ENCODE measurements around the gene SLC17A8.

SLC17A8 gene

GRCh38 chr12:100391856-100392255 lies 35.0 kb downstream of the SLC17A8 start:
- Histone ChIP-seq H3K4me3 (ENCODE audit: low read depth, low read length) (no peak overlapping the region), H3K4me1 (ENCODE audit: control insufficient read depth, insufficient read depth, low read length, unreplicated experiment) (no peaks in the 10 kb centered on the region), H3K36me3 (ENCODE audit: insufficient read depth, low read length) (no peaks in the 10 kb centered on the region), H3K27me3 (ENCODE audit: insufficient read depth, low read length) (peaks cover 24% of the 10 kb centered on the region), H3K79me2 (ENCODE audit: control insufficient read depth, insufficient read depth, low read length, unreplicated experiment) (no peaks in the 10 kb centered on the region), H2AFZ (ENCODE audit: low read length, unreplicated experiment) (no peak overlapping the region), H3K27ac (ENCODE audit: low read depth, low read length) (no peak overlapping the region)

GRCh38 chr12:100393200-100393599 lies 36.3 kb downstream of the SLC17A8 start:
- H3K4me1 ChIP-seq (ENCODE audit: control insufficient read depth, insufficient read depth, low read length, unreplicated experiment) = no peaks in the 10 kb centered on the region
- peaks cover 11% of the 10 kb centered on the region; the same call in 1 of the 2 replicates for H3K27me3 ChIP-seq (ENCODE audit: insufficient read depth, low read length)
- H2AFZ ChIP-seq (ENCODE audit: low read length, unreplicated experiment) = no peak overlapping the region
- no peaks in the 10 kb centered on the region for H3K36me3 ChIP-seq (ENCODE audit: insufficient read depth, low read length)
- no peak overlapping the region for H3K4me3 ChIP-seq (ENCODE audit: low read depth, low read length)
- no peak overlapping the region for H3K27ac ChIP-seq (ENCODE audit: low read depth, low read length)
- H3K79me2 ChIP-seq (ENCODE audit: control insufficient read depth, insufficient read depth, low read length, unreplicated experiment) = no peaks in the 10 kb centered on the region

GRCh38 chr12:100395811-100396210 lies 38.9 kb downstream of the SLC17A8 start:
- H3K79me2 ChIP-seq (ENCODE audit: control insufficient read depth, insufficient read depth, low read length, unreplicated experiment) = no peaks in the 10 kb centered on the region
- H3K27ac ChIP-seq (ENCODE audit: low read depth, low read length) = no peak overlapping the region
- no peak overlapping the region for H2AFZ ChIP-seq (ENCODE audit: low read length, unreplicated experiment)
- H3K4me3 ChIP-seq (ENCODE audit: low read depth, low read length) = no peak overlapping the region
- no peaks in the 10 kb centered on the region for H3K4me1 ChIP-seq (ENCODE audit: control insufficient read depth, insufficient read depth, low read length, unreplicated experiment)
- no peaks in the 10 kb centered on the region for H3K27me3 ChIP-seq (ENCODE audit: insufficient read depth, low read length)
- no peaks in the 10 kb centered on the region for H3K36me3 ChIP-seq (ENCODE audit: insufficient read depth, low read length)

GRCh38 chr12:100398307-100398706 lies 41.4 kb downstream of the SLC17A8 start:
- Histone ChIP-seq H3K36me3 (ENCODE audit: insufficient read depth, low read length) (no peaks in the 10 kb centered on the region), H3K79me2 (ENCODE audit: control insufficient read depth, insufficient read depth, low read length, unreplicated experiment) (no peaks in the 10 kb centered on the region), H3K4me1 (ENCODE audit: control insufficient read depth, insufficient read depth, low read length, unreplicated experiment) (peaks cover 8% of the 10 kb centered on the region), H3K27me3 (ENCODE audit: insufficient read depth, low read length) (no peaks in the 10 kb centered on the region), H3K27ac (ENCODE audit: low read depth, low read length) (no peak overlapping the region), H3K4me3 (ENCODE audit: low read depth, low read length) (no peak overlapping the region), H2AFZ (ENCODE audit: low read length, unreplicated experiment) (no peak overlapping the region)

GRCh38 chr12:100399095-100399494 lies 42.2 kb downstream of the SLC17A8 start:
- Histone ChIP-seq H3K27ac (ENCODE audit: low read depth, low read length) (no peak overlapping the region), H3K79me2 (ENCODE audit: control insufficient read depth, insufficient read depth, low read length, unreplicated experiment) (no peaks in the 10 kb centered on the region), H3K4me1 (ENCODE audit: control insufficient read depth, insufficient read depth, low read length, unreplicated experiment) (peaks cover 8% of the 10 kb centered on the region), H2AFZ (ENCODE audit: low read length, unreplicated experiment) (no peak overlapping the region), H3K4me3 (ENCODE audit: low read depth, low read length) (no peak overlapping the region), H3K27me3 (ENCODE audit: insufficient read depth, low read length) (no peaks in the 10 kb centered on the region), H3K36me3 (ENCODE audit: insufficient read depth, low read length) (no peaks in the 10 kb centered on the region)

GRCh38 chr12:100401660-100402059 lies 44.8 kb downstream of the SLC17A8 start:
- Histone ChIP-seq H3K4me1 (ENCODE audit: control insufficient read depth, insufficient read depth, low read length, unreplicated experiment) (peaks cover 8% of the 10 kb centered on the region), H3K27ac (ENCODE audit: low read depth, low read length) (no peak overlapping the region), H2AFZ (ENCODE audit: low read length, unreplicated experiment) (no peak overlapping the region), H3K79me2 (ENCODE audit: control insufficient read depth, insufficient read depth, low read length, unreplicated experiment) (no peaks in the 10 kb centered on the region), H3K36me3 (ENCODE audit: insufficient read depth, low read length) (no peaks in the 10 kb centered on the region), H3K27me3 (ENCODE audit: insufficient read depth, low read length) (no peaks in the 10 kb centered on the region), H3K4me3 (ENCODE audit: low read depth, low read length) (no peak overlapping the region)

- H3K4me3 ChIP-seq (ENCODE audit: low read depth, low read length) = no peak overlapping the region
- H2AFZ ChIP-seq (ENCODE audit: low read length, unreplicated experiment) = no peak overlapping the region
- H3K36me3 ChIP-seq (ENCODE audit: insufficient read depth, low read length) = no peaks in the 10 kb centered on the region
- peaks cover 8% of the 10 kb centered on the region for H3K4me1 ChIP-seq (ENCODE audit: control insufficient read depth, insufficient read depth, low read length, unreplicated experiment)
- H3K79me2 ChIP-seq (ENCODE audit: control insufficient read depth, insufficient read depth, low read length, unreplicated experiment) = no peaks in the 10 kb centered on the region
- H3K27me3 ChIP-seq (ENCODE audit: insufficient read depth, low read length) = no peaks in the 10 kb centered on the region
- no peak overlapping the region for H3K27ac ChIP-seq (ENCODE audit: low read depth, low read length)
Observed at GRCh38 chr12:100402763-100403162, 45.9 kb downstream of the SLC17A8 start.

- H3K4me3 ChIP-seq (ENCODE audit: low read depth, low read length) = no peak overlapping the region
- H3K27ac ChIP-seq (ENCODE audit: low read depth, low read length) = no peak overlapping the region
- H3K36me3 ChIP-seq (ENCODE audit: insufficient read depth, low read length) = no peaks in the 10 kb centered on the region
- no peak overlapping the region for H2AFZ ChIP-seq (ENCODE audit: low read length, unreplicated experiment)
- no peaks in the 10 kb centered on the region for H3K79me2 ChIP-seq (ENCODE audit: control insufficient read depth, insufficient read depth, low read length, unreplicated experiment)
- peaks cover 8% of the 10 kb centered on the region for H3K4me1 ChIP-seq (ENCODE audit: control insufficient read depth, insufficient read depth, low read length, unreplicated experiment)
- H3K27me3 ChIP-seq (ENCODE audit: insufficient read depth, low read length) = 0 out of 2 replicates have a peak, but pooled peaks cover under 1% of the 10 kb centered on the region
Observed at GRCh38 chr12:100403446-100403845, 46.6 kb downstream of the SLC17A8 start.

- Histone ChIP-seq H3K27ac (ENCODE audit: low read depth, low read length) (no peak overlapping the region), H3K4me1 (ENCODE audit: control insufficient read depth, insufficient read depth, low read length, unreplicated experiment) (peaks cover 8% of the 10 kb centered on the region), H3K36me3 (ENCODE audit: insufficient read depth, low read length) (no peaks in the 10 kb centered on the region), H3K79me2 (ENCODE audit: control insufficient read depth, insufficient read depth, low read length, unreplicated experiment) (no peaks in the 10 kb centered on the region), H3K4me3 (ENCODE audit: low read depth, low read length) (no peak overlapping the region), H2AFZ (ENCODE audit: low read length, unreplicated experiment) (no peak overlapping the region), H3K27me3 (ENCODE audit: insufficient read depth, low read length) (0 out of 2 replicates have a peak, but pooled peaks cover 6% of the 10 kb centered on the region)
Observed at GRCh38 chr12:100404769-100405407, 48.0 kb downstream of the SLC17A8 start.

- H3K4me1 ChIP-seq (ENCODE audit: control insufficient read depth, insufficient read depth, low read length, unreplicated experiment) = no peaks in the 10 kb centered on the region
- H3K36me3 ChIP-seq (ENCODE audit: insufficient read depth, low read length) = no peaks in the 10 kb centered on the region
- no peak overlapping the region for H2AFZ ChIP-seq (ENCODE audit: low read length, unreplicated experiment)
- no peak overlapping the region for H3K27ac ChIP-seq (ENCODE audit: low read depth, low read length)
- peaks cover 17% of the 10 kb centered on the region for H3K27me3 ChIP-seq (ENCODE audit: insufficient read depth, low read length)
- no peaks in the 10 kb centered on the region for H3K79me2 ChIP-seq (ENCODE audit: control insufficient read depth, insufficient read depth, low read length, unreplicated experiment)
- H3K4me3 ChIP-seq (ENCODE audit: low read depth, low read length) = no peak overlapping the region
Observed at GRCh38 chr12:100413001-100413400, 56.1 kb downstream of the SLC17A8 start.

- H3K27me3 ChIP-seq (ENCODE audit: insufficient read depth, low read length) = peaks cover 19% of the 10 kb centered on the region
- no peaks in the 10 kb centered on the region for H3K79me2 ChIP-seq (ENCODE audit: control insufficient read depth, insufficient read depth, low read length, unreplicated experiment)
- H3K4me1 ChIP-seq (ENCODE audit: control insufficient read depth, insufficient read depth, low read length, unreplicated experiment) = no peaks in the 10 kb centered on the region
- H2AFZ ChIP-seq (ENCODE audit: low read length, unreplicated experiment) = no peak overlapping the region
- H3K27ac ChIP-seq (ENCODE audit: low read depth, low read length) = no peak overlapping the region
- no peaks in the 10 kb centered on the region for H3K36me3 ChIP-seq (ENCODE audit: insufficient read depth, low read length)
- H3K4me3 ChIP-seq (ENCODE audit: low read depth, low read length) = no peak overlapping the region
Observed at GRCh38 chr12:100414739-100415138, 57.9 kb downstream of the SLC17A8 start.

Measured in ACC112 (cell line).